GM23338 (cell line): ENCODE data around the gene CDCP1. TPM values are rescaled to one million over a fixed set of nuclear protein-coding genes. Genes with fewer than 3 reads are reported as not detected.

Experiments
- ATAC-seq: fragments of 200-7000 bp; cut with Tn5 transposase; 3 replicates; pipeline ENCODE4 v1.9.1; 2020
- DNase-seq: peaks from one replicate; pipeline ENCODE4 v3.0.0-alpha.2; 2015; ENCODE audit warnings: low spot score
- H2AFZ ChIP-seq: fragments of 200-600 bp; sonication (generic); 2 replicates; pipeline ENCODE4 v1.8.0; 2016; ENCODE audit warnings: antibody characterized with exemption, mild to moderate bottlenecking, moderate library complexity
- H3F3A ChIP-seq: fragments of 200-600 bp; sonication (generic); replicated peaks from 2 replicates; pipeline ENCODE4 v1.8.0; 2017; ENCODE audit warnings: antibody characterized with exemption, mixed run types, low read depth
- H3K27ac ChIP-seq: fragments of 200-600 bp; sonication (generic); 2 replicates; pipeline ENCODE4 v1.6.1; 2016; ENCODE audit warnings: low read depth
- H3K27me3 ChIP-seq: fragments of 200-600 bp; sonication (generic); 2 replicates; pipeline ENCODE4 v1.8.0; 2016; ENCODE audit warnings: mild to moderate bottlenecking, mixed run types, moderate library complexity; ENCODE audit not compliant: insufficient read depth
- H3K36me3 ChIP-seq: fragments of 200-600 bp; sonication (generic); 2 replicates; pipeline ENCODE4 v1.8.0; 2016; ENCODE audit warnings: mild to moderate bottlenecking; ENCODE audit not compliant: insufficient read depth
- H3K4me1 ChIP-seq: fragments of 200-600 bp; sonication (generic); 2 replicates; pipeline ENCODE4 v1.8.0; 2016; ENCODE audit warnings: mild to moderate bottlenecking, moderate library complexity; ENCODE audit not compliant: insufficient read depth
- H3K4me2 ChIP-seq: fragments of 200-600 bp; sonication (generic); 2 replicates; pipeline ENCODE4 v1.7.1; 2017; ENCODE audit warnings: mixed run types
- H3K4me3 ChIP-seq: fragments of 200-600 bp; sonication (generic); 2 replicates; pipeline ENCODE4 v1.6.1; 2016; ENCODE audit warnings: mixed run types
- H3K79me2 ChIP-seq: fragments of 200-600 bp; sonication (generic); replicated peaks from 2 replicates; pipeline ENCODE4 v1.8.0; 2017; ENCODE audit warnings: mild to moderate bottlenecking; ENCODE audit not compliant: insufficient read depth
- H3K9me2 ChIP-seq: fragments of 200-600 bp; sonication (generic); 2 replicates; pipeline ENCODE4 v1.8.0; 2017; ENCODE audit not compliant: insufficient read depth
- H4K20me1 ChIP-seq: fragments of 200-600 bp; sonication (generic); replicated peaks from 2 replicates; pipeline ENCODE4 v1.8.0; 2017; ENCODE audit warnings: mild to moderate bottlenecking; ENCODE audit not compliant: insufficient read depth
- H3K27ac Mint-ChIP-seq: 2 replicates; pipeline ENCODE4 v1.8.0; 2020; ENCODE audit warnings: inconsistent platforms, mild to moderate bottlenecking, moderate library complexity, mixed read lengths
- H3K27me3 Mint-ChIP-seq: 3 replicates; pipeline ENCODE4 v1.8.0; 2022; ENCODE audit warnings: low read depth, mild to moderate bottlenecking, moderate library complexity, mixed read lengths, inconsistent platforms; ENCODE audit not compliant: insufficient read depth, poor library complexity
- H3K36me3 Mint-ChIP-seq: 3 replicates; pipeline ENCODE4 v1.8.0; 2021; ENCODE audit warnings: low read depth, mild to moderate bottlenecking, inconsistent platforms, moderate library complexity, mixed read lengths
- H3K4me1 Mint-ChIP-seq: 3 replicates; pipeline ENCODE4 v1.8.0; 2020; ENCODE audit warnings: mild to moderate bottlenecking, inconsistent platforms, mixed read lengths
- H3K4me3 Mint-ChIP-seq: 3 replicates; pipeline ENCODE4 v1.8.0; 2021; ENCODE audit warnings: moderate library complexity, mild to moderate bottlenecking, inconsistent platforms, mixed read lengths
- H3K9me3 Mint-ChIP-seq: 3 replicates; pipeline ENCODE4 v1.8.0; 2020; ENCODE audit warnings: moderate library complexity, mild to moderate bottlenecking, inconsistent platforms, mixed read lengths
- CTCF ChIP-seq, 2 experiments: fragments of 200-600 bp in 1 of 2; sonication (generic) in 1 of 2; conservative IDR thresholded peaks; 2 replicates each; pipeline versions ENCODE4 v1.5.1 to v1.6.1; 2016 to 2017; ENCODE audit warnings: antibody characterized with exemption in 2 of 2, low read depth in 2 of 2, mild to moderate bottlenecking in 2 of 2, moderate library complexity in 1 of 2
- ETS1 ChIP-seq: IDR thresholded peaks from 2 replicates; pipeline ENCODE4 v1.6.1; 2016; ENCODE audit warnings: antibody characterized with exemption
- JUNB ChIP-seq: IDR thresholded peaks from one replicate; pipeline ENCODE4 v1.6.1; 2016; ENCODE audit warnings: antibody characterized with exemption; ENCODE audit not compliant: unreplicated experiment
- NANOG ChIP-seq: IDR thresholded peaks from 2 replicates; pipeline ENCODE4 v1.6.1; 2016; ENCODE audit warnings: antibody characterized with exemption, borderline replicate concordance
- POLR2AphosphoS5 ChIP-seq: IDR thresholded peaks from 2 replicates; pipeline ENCODE4 v1.6.1; 2016; ENCODE audit warnings: antibody characterized with exemption, low read depth
- ZNF462 ChIP-seq: fragments of 250-450 bp; sonication (Bioruptor Pico); IDR thresholded peaks from 2 replicates; pipeline ENCODE4 v1.5.0; 2020; ENCODE audit warnings: mild to moderate bottlenecking, moderate library complexity
- polyA plus RNA-seq: library from polyadenylated mRNA; unstranded; fragments of >200 nt; fragmentation: Nextera tagmentation; extraction: Ambion mirVana; gene quantifications from 2 replicates; pipeline ENCODE4 v1.2.1, GENCODE V29; 2016
- total RNA-seq: library from RNA; depleted of rRNA; stranded (reverse); fragments of >200 nt; shearing (Covaris generic); gene quantifications from 2 replicates; pipeline ENCODE4 v1.2.3, GENCODE V29; 2014

The CDCP1 gene
- total and polyA plus RNA-seq, 2 experiments from 2014 or later: 7.7 to 20.1 TPM

GRCh38 chr3:45153658-45154437 is 7.7 kb upstream of the CDCP1 start (continued):
- no peak for TF ChIP-seq ZNF462 (CRISPR knock-in tag)
- no peak for TF ChIP-seq ETS1
- TF ChIP-seq CTCF (conservative IDR thresholded peaks at IDR 0.05; ENCODE audit: low read depth in 2 of 2): no peak

GRCh38 chr3:45152307-45152706 is 6.1 kb upstream of the CDCP1 start:
- Mint-ChIP-seq H3K9me3 (no peaks in the 10 kb centered on the region; the same call in 2 of the 3 replicates), H3K4me1 (peaks cover 3% of the 10 kb centered on the region; the same call in 1 of the 3 replicates), H3K27me3 (peaks cover 8% of the 10 kb centered on the region), H3K4me3 (no peak overlapping the region), H3K36me3 (no peaks in the 10 kb centered on the region; the same call in 2 of the 3 replicates), H3K27ac (no peak overlapping the region)
- no peak for DNase-seq
- H3K4me2 ChIP-seq: no peak overlapping the region
- 0 out of 2 replicates have a peak, but pooled peaks cover 2% of the 10 kb centered on the region for H3K9me2 ChIP-seq
- no peaks in the 10 kb centered on the region for H3K79me2 ChIP-seq
- no peak overlapping the region for H3K27ac ChIP-seq
- ATAC-seq: no peak
- no peak overlapping the region for H3K4me3 ChIP-seq
- TF ChIP-seq JUNB (no peak), ETS1 (no peak), POLR2AphosphoS5 (no peak), NANOG (no peak)
- H3K36me3 ChIP-seq: no peaks in the 10 kb centered on the region
- no peaks in the 10 kb centered on the region for H4K20me1 ChIP-seq
- no peaks in the 10 kb centered on the region for H3F3A ChIP-seq
- H3K27me3 ChIP-seq: peaks cover 8% of the 10 kb centered on the region
- H3K4me1 ChIP-seq: no peaks in the 10 kb centered on the region; the same call in 1 of the 2 replicates
- H2AFZ ChIP-seq: no peak overlapping the region
